ENCODE measurements around the gene VDAC2. TPM values are rescaled to one million over a fixed set of nuclear protein-coding genes. Genes with fewer than 3 reads are reported as not detected.
"Not testable (repeated sequence)": the region's sequence is repeated elsewhere in the genome, so short reads cannot be mapped to it uniquely, and the experiment has no call there.

VDAC2 gene
- total and polyA plus RNA-seq, 10 of the 15 experiments (the other 5 are each of a cell fraction or from before 2014, with no cell fraction given): 73.4 to 294 (median 146) TPM

- TF ChIP-seq ZBTB33 (IDR thresholded peaks at IDR 0.05): no peak
- no peak for TF ChIP-seq MTA2 (IDR thresholded peaks at IDR 0.05; ENCODE audit: low read depth)
- no peak for TF ChIP-seq CHD2 (IDR thresholded peaks at IDR 0.05; ENCODE audit: borderline replicate concordance, low read depth, low read length)
Measured at GRCh38 chr10:75187961-75188426, 22.6 kb upstream of the VDAC2 start (continued).

- DNase-seq (ENCODE audit: low read depth, low spot score); H3K79me2 ChIP-seq (ENCODE audit: control insufficient read depth, insufficient read depth, low read length); BruUV-seq (replicated peaks); H2AFZ ChIP-seq (ENCODE audit: control insufficient read depth, low read depth, low read length); H3K4me1 ChIP-seq (ENCODE audit: control insufficient read depth, insufficient read depth, low read length); H3K9me3 ChIP-seq (replicated peaks; ENCODE audit: control insufficient read depth, insufficient read depth, low read length); H3K36me3 ChIP-seq (ENCODE audit: control insufficient read depth in 2 of 2, insufficient read depth in 2 of 2, low read length in 1 of 2); in situ Hi-C loops (cut with MboI); H4K20me1 ChIP-seq (ENCODE audit: control insufficient read depth, insufficient read depth); ATAC-seq; H3K4me2 ChIP-seq (ENCODE audit: control insufficient read depth, insufficient read depth); H3K27me3 ChIP-seq (replicated peaks in 1 of 2; ENCODE audit: control insufficient read depth in 2 of 2, insufficient read depth in 2 of 2, low read length in 1 of 2); H3K4me3 ChIP-seq; FAIRE-seq; H3K9ac ChIP-seq (ENCODE audit: control insufficient read depth, insufficient read depth, low read length); H3K27ac ChIP-seq (ENCODE audit: control insufficient read depth, insufficient read depth): not testable (repeated sequence)
- ChIA-PET SMC1A (ENCODE audit: uncharacterized antibody, unreplicated experiment) (interaction anchor here (0.5 to 2.8 kb wide), 13 partner anchors 9 to 815 kb away, joined by 3 to 21 read pairs (median 4); partner anchors contain the start of genes COMTD1 and VDAC2), POLR2A (interaction anchor here (0.6 to 1.9 kb wide), 4 partner anchors 22 to 48 kb away, joined by 3 to 6 read pairs (median 5); partner anchors contain the start of genes COMTD1 and VDAC2), CTCF (interaction anchor here (0.6 to 7.0 kb wide), 22 partner anchors 8 to 945 kb away, joined by 3 to 207 read pairs (median 5); partner anchors contain the start of genes COMTD1 and VDAC2), RAD21 (ENCODE audit: unreplicated experiment) (interaction anchor here (1.0 to 3.9 kb wide), 7 partner anchors 17 to 47 kb away, joined by 3 to 52 read pairs (median 12); partner anchors contain the start of genes COMTD1 and VDAC2)
- WGBS (ENCODE audit: insufficient coverage, insufficient replicate concordance, low lambda C conversion rate, missing lambda C conversion rate): 88% methylated on average over 9 of the region's 9 CpGs
- intact Hi-C loops (cut with micrococcal nuclease; ENCODE audit: unreplicated experiment): loop anchor here (1.0 kb wide), 1 partner anchor 48 kb away; no protein-coding TSS in a partner anchor
Measured at GRCh38 chr10:75188522-75188921, 22.1 kb upstream of the VDAC2 start.
